Measurements from ENCODE around the gene HRC. TPM values are rescaled to one million over a fixed set of nuclear protein-coding genes. Genes with fewer than 3 reads are reported as not detected.

Gene HRC, protein sequence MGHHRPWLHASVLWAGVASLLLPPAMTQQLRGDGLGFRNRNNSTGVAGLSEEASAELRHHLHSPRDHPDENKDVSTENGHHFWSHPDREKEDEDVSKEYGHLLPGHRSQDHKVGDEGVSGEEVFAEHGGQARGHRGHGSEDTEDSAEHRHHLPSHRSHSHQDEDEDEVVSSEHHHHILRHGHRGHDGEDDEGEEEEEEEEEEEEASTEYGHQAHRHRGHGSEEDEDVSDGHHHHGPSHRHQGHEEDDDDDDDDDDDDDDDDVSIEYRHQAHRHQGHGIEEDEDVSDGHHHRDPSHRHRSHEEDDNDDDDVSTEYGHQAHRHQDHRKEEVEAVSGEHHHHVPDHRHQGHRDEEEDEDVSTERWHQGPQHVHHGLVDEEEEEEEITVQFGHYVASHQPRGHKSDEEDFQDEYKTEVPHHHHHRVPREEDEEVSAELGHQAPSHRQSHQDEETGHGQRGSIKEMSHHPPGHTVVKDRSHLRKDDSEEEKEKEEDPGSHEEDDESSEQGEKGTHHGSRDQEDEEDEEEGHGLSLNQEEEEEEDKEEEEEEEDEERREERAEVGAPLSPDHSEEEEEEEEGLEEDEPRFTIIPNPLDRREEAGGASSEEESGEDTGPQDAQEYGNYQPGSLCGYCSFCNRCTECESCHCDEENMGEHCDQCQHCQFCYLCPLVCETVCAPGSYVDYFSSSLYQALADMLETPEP
- total RNA-seq: 1 to 10 TPM in 2 of 3 donors, under 1 TPM in 1; 0.73 to 1.9 (median 1.2) TPM
- long read RNA-seq, donor 1: 0 reads
- long read RNA-seq, donor 2, partial matches to known transcripts: 0 of 1 reads
- long read RNA-seq, donor 2, other reads (novel, unspliced or antisense): 0 of 1 reads

DNA sequence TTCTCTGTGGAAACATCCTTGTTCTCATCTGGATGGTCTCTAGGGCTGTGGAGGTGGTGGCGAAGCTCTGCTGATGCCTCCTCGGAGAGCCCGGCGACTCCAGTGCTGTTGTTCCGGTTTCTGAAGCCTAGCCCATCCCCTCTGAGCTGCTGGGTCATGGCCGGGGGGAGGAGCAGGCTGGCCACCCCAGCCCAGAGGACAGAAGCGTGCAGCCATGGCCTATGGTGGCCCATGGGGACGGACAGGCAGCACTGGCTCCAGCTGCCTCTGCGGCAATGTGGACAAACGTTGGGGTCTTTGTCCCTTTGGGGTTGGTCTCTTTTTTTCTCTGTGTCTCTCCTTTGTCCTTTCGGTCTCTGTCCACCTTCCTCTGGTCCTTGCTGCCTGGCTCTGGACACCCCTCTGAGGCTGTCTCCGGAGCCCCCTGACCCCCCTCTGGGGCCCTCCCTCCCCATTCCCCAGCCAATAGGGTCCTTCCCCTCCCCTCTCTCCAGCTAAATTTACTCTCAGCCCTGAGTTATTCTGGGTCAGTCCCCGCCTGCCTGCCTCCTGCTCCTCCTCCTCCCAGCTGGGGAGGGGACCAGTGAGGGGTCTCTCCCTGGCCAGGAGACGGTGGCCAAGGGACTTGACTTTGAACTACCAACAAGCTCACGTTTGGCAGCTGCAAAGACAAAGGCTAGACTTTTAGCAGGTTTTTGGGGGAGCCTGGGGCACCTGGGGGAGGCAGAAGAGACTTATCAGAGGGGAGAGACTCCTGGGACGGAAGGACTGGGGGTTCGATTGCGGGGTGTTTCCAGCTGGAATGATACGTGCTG is at the start of gene HRC:
HRC (minus strand) TSS at position 392 of the 815 bp plus-strand sequence; CDS start at position 233, 159 bp downstream.
- Histone ChIP-seq H3K9me3 (no peaks in the 10 kb centered on the region), H3K36me3 (ENCODE audit: low read depth) (no peaks in the 10 kb centered on the region), H3K4me3 (no peak within 1 kb of the TSS), H3K4me1 (ENCODE audit: low read depth) (peaks cover 17% of the 10 kb centered on the region)
- intact Hi-C loops (cut with DNase I, micrococcal nuclease): no loop called here
- TF ChIP-seq, protein P1, sequence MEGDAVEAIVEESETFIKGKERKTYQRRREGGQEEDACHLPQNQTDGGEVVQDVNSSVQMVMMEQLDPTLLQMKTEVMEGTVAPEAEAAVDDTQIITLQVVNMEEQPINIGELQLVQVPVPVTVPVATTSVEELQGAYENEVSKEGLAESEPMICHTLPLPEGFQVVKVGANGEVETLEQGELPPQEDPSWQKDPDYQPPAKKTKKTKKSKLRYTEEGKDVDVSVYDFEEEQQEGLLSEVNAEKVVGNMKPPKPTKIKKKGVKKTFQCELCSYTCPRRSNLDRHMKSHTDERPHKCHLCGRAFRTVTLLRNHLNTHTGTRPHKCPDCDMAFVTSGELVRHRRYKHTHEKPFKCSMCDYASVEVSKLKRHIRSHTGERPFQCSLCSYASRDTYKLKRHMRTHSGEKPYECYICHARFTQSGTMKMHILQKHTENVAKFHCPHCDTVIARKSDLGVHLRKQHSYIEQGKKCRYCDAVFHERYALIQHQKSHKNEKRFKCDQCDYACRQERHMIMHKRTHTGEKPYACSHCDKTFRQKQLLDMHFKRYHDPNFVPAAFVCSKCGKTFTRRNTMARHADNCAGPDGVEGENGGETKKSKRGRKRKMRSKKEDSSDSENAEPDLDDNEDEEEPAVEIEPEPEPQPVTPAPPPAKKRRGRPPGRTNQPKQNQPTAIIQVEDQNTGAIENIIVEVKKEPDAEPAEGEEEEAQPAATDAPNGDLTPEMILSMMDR (IDR thresholded peaks at IDR 0.05): no peak
- DNase-seq: no peak
- ATAC-seq: no peak

DNA sequence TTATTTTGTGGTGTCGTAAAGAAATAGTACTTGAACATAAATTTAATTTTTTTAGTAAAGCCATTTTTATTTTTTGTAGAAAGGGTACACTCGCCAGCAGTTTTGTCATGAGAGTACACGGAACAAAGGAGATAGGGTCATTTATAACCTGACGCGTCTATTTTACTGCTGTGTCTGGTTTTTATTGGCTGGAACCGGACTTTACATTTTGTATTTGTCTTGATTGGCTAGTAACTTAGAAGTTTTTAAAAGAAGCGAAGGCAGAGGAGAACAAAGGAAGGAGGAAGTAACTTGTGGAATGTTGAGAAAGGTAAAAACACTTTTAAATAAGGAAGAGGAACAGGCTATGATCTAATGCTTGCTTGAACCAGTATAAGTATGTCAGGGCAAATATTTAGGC is 45.8 kb upstream of the HRC start:
- TF ChIP-seq, protein P1 (IDR thresholded peaks at IDR 0.05): no peak
- no peaks in the 10 kb centered on the region for H3K36me3 ChIP-seq (ENCODE audit: low read depth)
- no peak for DNase-seq
- peaks cover 30% of the 10 kb centered on the region for H3K4me1 ChIP-seq (ENCODE audit: low read depth)
- no peaks in the 10 kb centered on the region for H3K9me3 ChIP-seq
- H3K4me3 ChIP-seq: no peak overlapping the region
- peak; percentile 27 for ATAC-seq
- intact Hi-C loops (cut with DNase I, micrococcal nuclease): no loop called here

DNA sequence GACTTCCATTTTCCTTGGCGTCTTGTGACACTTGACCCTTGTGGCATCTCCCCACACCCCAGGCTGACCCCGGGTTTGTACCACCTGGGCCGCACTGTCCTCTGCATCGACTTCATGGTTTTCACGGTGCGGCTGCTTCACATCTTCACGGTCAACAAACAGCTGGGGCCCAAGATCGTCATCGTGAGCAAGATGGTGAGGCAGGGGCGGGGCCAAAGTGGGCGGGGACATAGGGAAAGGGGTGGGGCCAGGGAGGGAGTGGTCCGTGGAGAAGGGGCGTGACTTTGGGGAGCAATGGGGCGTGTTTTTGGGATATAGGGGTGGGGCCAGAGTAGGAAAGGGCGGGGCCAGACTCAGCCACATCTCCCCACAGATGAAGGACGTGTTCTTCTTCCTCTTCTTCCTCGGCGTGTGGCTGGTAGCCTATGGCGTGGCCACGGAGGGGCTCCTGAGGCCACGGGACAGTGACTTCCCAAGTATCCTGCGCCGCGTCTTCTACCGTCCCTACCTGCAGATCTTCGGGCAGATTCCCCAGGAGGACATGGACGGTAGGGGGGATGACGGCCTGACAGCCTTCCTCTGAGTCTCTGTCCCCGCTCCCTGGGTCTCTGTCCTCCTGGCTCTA is 45.2 kb upstream of the HRC start:
- TF ChIP-seq, protein P1 (IDR thresholded peaks at IDR 0.05): no peak
- peak; percentile 64 to 75 (median 72) for DNase-seq
- intact Hi-C loops (cut with DNase I, micrococcal nuclease): no loop called here
- Histone ChIP-seq H3K36me3 (ENCODE audit: low read depth) (no peaks in the 10 kb centered on the region), H3K9me3 (no peaks in the 10 kb centered on the region), H3K4me1 (ENCODE audit: low read depth) (peaks cover 35% of the 10 kb centered on the region), H3K4me3 (no peak overlapping the region)
- peak; percentile 76 for ATAC-seq

DNA sequence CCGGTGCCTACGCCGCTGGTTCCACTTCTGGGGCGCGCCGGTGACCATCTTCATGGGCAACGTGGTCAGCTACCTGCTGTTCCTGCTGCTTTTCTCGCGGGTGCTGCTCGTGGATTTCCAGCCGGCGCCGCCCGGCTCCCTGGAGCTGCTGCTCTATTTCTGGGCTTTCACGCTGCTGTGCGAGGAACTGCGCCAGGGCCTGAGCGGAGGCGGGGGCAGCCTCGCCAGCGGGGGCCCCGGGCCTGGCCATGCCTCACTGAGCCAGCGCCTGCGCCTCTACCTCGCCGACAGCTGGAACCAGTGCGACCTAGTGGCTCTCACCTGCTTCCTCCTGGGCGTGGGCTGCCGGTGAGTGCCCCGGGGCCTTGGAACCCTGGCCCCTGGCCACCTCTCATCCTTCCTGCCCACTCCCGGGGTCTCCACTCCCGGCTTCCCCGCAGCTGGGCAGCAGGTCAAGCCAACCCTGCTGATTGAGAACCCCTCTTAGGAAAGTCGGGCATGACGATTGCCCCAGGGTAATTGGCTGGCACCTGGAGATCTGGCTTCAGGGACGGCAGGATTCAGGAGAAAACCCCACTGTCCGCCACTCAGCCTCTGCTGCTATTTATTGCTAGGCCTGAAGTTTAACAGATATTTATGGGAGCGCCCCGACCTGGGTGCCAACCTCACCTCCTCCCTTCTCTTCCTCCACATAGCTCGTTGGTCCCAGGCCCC is 41.5 kb upstream of the HRC start:
- H3K4me1 ChIP-seq (ENCODE audit: low read depth): peaks cover 28% of the 10 kb centered on the region
- TF ChIP-seq, protein P1 (IDR thresholded peaks at IDR 0.05): no peak
- no peaks in the 10 kb centered on the region for H3K36me3 ChIP-seq (ENCODE audit: low read depth)
- intact Hi-C loops (cut with DNase I, micrococcal nuclease): no loop called here
- ATAC-seq (peak; percentile 64), DNase-seq (peak; percentile 55 to 74 (median 73))
- H3K9me3 ChIP-seq: no peaks in the 10 kb centered on the region
- no peak overlapping the region for H3K4me3 ChIP-seq

All from mucosa of descending colon (tissue), 3 donors.